Activated CD4-positive, alpha-beta memory T cell treated with anti-CD3 and anti-CD28 coated beads, Interleukin-2, amount 10 ng/mL, durations not matched to agents 7 days and 5 days (primary cell): Measurements from ENCODE around the gene AKR7A2. TPM values are rescaled to one million over a fixed set of nuclear protein-coding genes. Genes with fewer than 3 reads are reported as not detected.
A peak's percentile ranks its signal among the peaks of the same experiment; 100 is the strongest.
"Not testable (repeated sequence)": the region's sequence is repeated elsewhere in the genome, so short reads cannot be mapped to it uniquely, and the experiment has no call there.

ENCODE experiments used
- CTCF ChIA-PET: fragments of 350-600 bp; sonication (Branson Sonifier 250); formaldehyde crosslinking; loops from one replicate; lab custom pipeline; 2021; ENCODE audit warnings: antibody characterized with exemption, inconsistent platforms; lab: Charles Lee
- POLR2A ChIA-PET: fragments of 350-600 bp; sonication (Branson Sonifier 250); formaldehyde crosslinking; loops from one replicate; lab custom pipeline; 2021; ENCODE audit warnings: antibody characterized with exemption; lab: Charles Lee
- DNase-seq: peaks from one replicate; pipeline ENCODE4 v3.0.0-alpha.2; 2020
- H3K27ac Mint-ChIP-seq: one replicate; pipeline ENCODE4 v1.8.0; 2021; ENCODE audit warnings: mild to moderate bottlenecking, mixed read lengths
- H3K27me3 Mint-ChIP-seq: one replicate; pipeline ENCODE4 v1.8.0; 2021; ENCODE audit warnings: mixed read lengths
- H3K36me3 Mint-ChIP-seq: one replicate; pipeline ENCODE4 v1.8.0; 2021; ENCODE audit warnings: low read depth, mixed read lengths
- H3K4me1 Mint-ChIP-seq: one replicate; pipeline ENCODE4 v1.8.0; 2021; ENCODE audit warnings: mixed read lengths
- H3K4me3 Mint-ChIP-seq: one replicate; pipeline ENCODE4 v1.8.0; 2021; ENCODE audit warnings: mild to moderate bottlenecking, mixed read lengths
- H3K9me3 Mint-ChIP-seq: one replicate; pipeline ENCODE4 v1.8.0; 2021; ENCODE audit warnings: mixed read lengths
- total RNA-seq, 2 experiments: library from RNA; stranded (reverse); gene quantifications; one replicate each; pipeline ENCODE4 v1.2.3, GENCODE V29; 2021

The AKR7A2 gene
- total RNA-seq, 2 experiments from 2014 or later: 43.0 to 43.9 TPM

- H3K4me3 Mint-ChIP-seq, H3K27me3 Mint-ChIP-seq, CTCF ChIA-PET, DNase-seq, H3K9me3 Mint-ChIP-seq: not testable (repeated sequence)
- Mint-ChIP-seq H3K27ac (peak overlapping the region; percentile 40), H3K4me1 (peaks cover 31% of the 10 kb centered on the region), H3K36me3 (peaks cover 29% of the 10 kb centered on the region)
- POLR2A ChIA-PET: interaction anchor here (0.7 kb wide), 1 partner anchor 48 kb away, joined by 4 read pairs; no protein-coding TSS in a partner anchor
Observed at GRCh38 chr1:19256301-19256700, 55.6 kb downstream of the AKR7A2 start.

- Mint-ChIP-seq H3K36me3 (peaks cover 31% of the 10 kb centered on the region), H3K9me3 (no peaks in the 10 kb centered on the region), H3K27me3 (no peaks in the 10 kb centered on the region), H3K4me3 (no peak overlapping the region), H3K4me1 (peaks cover 40% of the 10 kb centered on the region), H3K27ac (no peak overlapping the region)
- POLR2A ChIA-PET: interaction anchor here (1.0 to 1.3 kb wide), 3 partner anchors 8 to 76 kb away, joined by 3 to 4 read pairs (median 3); no protein-coding TSS in a partner anchor
- CTCF ChIA-PET: interaction anchor here (1.1 to 1.3 kb wide), 2 partner anchors 10 to 16 kb away, joined by 3 to 4 read pairs; no protein-coding TSS in a partner anchor
- DNase-seq: no peak
Observed at GRCh38 chr1:19255288-19255687, 56.7 kb downstream of the AKR7A2 start.

- Mint-ChIP-seq H3K9me3 (no peaks in the 10 kb centered on the region), H3K27ac (no peak overlapping the region), H3K4me3 (no peak overlapping the region), H3K4me1 (peaks cover 42% of the 10 kb centered on the region), H3K36me3 (peaks cover 24% of the 10 kb centered on the region), H3K27me3 (no peaks in the 10 kb centered on the region)
- DNase-seq: no peak
- ChIA-PET CTCF (interaction anchor here (1.1 kb wide), 1 partner anchor 17 kb away, joined by 4 read pairs; no protein-coding TSS in a partner anchor), POLR2A (interaction anchor here (0.9 to 1.3 kb wide), 3 partner anchors 9 to 75 kb away, joined by 3 to 4 read pairs (median 3); partner anchors contain the start of gene UBR4)
Observed at GRCh38 chr1:19254416-19254815, 57.5 kb downstream of the AKR7A2 start.

Other genes starting within 250 kb of the AKR7A2 start
- gene UBR4, start 101.9 kb downstream of the AKR7A2 start, total RNA-seq: 100 to 1,000 TPM in 1 of 2 experiments, 10 to 100 TPM in 1; 98.6 to 101 TPM
- gene EMC1, start 60.6 kb downstream of the AKR7A2 start, total RNA-seq: 10 to 100 TPM; 25.3 to 29.1 TPM
- 10 to 100 TPM; 21.1 to 23.0 TPM for gene MRTO4, start 60.3 kb downstream of the AKR7A2 start, total RNA-seq
- under 1 TPM; 0.20 to 0.48 TPM for gene AKR7A3, start 23.4 kb downstream of the AKR7A2 start, total RNA-seq
- 1 to 10 TPM; 6.7 to 6.8 TPM for gene SLC66A1, start 182 bp upstream of the AKR7A2 start, total RNA-seq
- gene CAPZB, start 173.4 kb upstream of the AKR7A2 start, total RNA-seq: 100 to 1,000 TPM; 537 to 565 TPM